ENCODE measurements around the gene STRIP2.

GRCh38 chr7:129530795-129531391, 96.7 kb downstream of the STRIP2 start:
- TF ChIP-seq CTCF (conservative IDR thresholded peaks at IDR 0.05; ENCODE audit: low read length) (no peak), EZH2phosphoT487 (IDR thresholded peaks at IDR 0.05; ENCODE audit: borderline replicate concordance, low read depth, low read length) (no peak)

Measured in OCI-LY7 (cell line).